ENCODE measurements around the gene JARID2. TPM values are rescaled to one million over a fixed set of nuclear protein-coding genes. Genes with fewer than 3 reads are reported as not detected.

The JARID2 gene
- total RNA-seq, 1 experiment from 2014 or later = 180 TPM

DNA sequence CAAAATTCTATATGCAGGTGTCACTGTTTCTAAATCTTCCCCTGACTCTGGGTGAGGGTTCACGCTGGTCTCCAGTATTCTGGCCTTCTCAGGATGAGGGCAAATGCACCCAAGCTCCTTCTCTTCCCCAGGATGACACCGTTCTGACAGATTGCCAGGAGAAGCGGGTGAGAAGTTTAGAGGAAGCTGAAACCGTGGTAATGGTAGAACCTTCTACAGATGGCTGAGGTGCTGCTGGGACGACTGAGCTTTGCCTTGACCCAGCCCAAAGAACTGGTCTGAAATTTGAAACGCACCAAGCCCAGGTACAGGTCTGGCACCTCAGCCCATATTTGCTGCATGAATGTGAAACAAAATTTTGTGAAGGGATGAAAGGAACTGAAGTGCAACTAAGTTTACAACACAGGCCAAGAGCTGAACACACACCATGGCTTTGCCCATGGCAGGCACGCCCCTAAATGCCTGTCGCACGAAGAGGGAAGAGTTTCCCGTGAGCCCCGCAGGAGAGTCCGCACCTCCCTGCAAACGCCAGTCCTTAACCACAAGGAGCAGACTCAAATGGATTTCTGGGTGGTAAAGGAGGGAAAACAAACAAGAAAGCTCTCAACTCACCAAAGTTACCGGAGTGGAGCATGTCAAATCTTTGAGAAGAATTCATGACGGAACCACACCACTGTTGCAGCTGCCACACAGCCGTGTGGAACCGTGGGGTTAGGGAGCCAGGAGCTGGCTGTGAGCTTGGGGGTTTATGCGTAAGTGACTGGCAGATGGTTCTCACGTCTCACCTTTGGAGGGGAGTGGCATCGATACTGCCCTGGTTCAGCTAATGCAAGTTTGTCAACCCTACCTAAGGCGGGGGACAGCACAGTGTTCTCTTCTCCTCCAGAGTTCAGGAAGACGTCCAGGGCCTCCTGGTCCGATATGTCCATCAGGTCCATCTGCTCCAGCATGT, 278.1 kb downstream of the JARID2 start:
- no peak overlapping the region for H3K4me3 Mint-ChIP-seq
- DNase-seq (ENCODE audit: low spot score) (no peak), ATAC-seq (peak; percentile 8; the same call in 1 of the 2 replicates)
- ChIA-PET POLR2A (interaction anchor here (0.6 to 1.6 kb wide), 2 partner anchors 11 to 137 kb away, joined by 3 read pairs; no protein-coding TSS in a partner anchor), CTCF (interaction anchor here (0.6 to 1.8 kb wide), 2 partner anchors 99 to 292 kb away, joined by 3 to 6 read pairs; no protein-coding TSS in a partner anchor)
- TF ChIP-seq E2F5 (CRISPR knock-in tag; IDR thresholded peaks at IDR 0.05) = no peak
- TF ChIP-seq SMAD3 (CRISPR knock-in tag; IDR thresholded peaks at IDR 0.05; ENCODE audit: borderline replicate concordance) = 0 out of 2 replicates have a peak, but pooled peaks have one; percentile 18
- peaks cover 35% of the 10 kb centered on the region for H3K4me1 Mint-ChIP-seq
- H3K9me3 Mint-ChIP-seq = peaks cover 43% of the 10 kb centered on the region
- peak overlapping the region; percentile 38 for H3K27ac Mint-ChIP-seq
- H3K36me3 Mint-ChIP-seq = peaks cover 88% of the 10 kb centered on the region
- no peaks in the 10 kb centered on the region; the same call in 1 of the 2 replicates for H3K27me3 Mint-ChIP-seq (ENCODE audit: low read depth)

DNA sequence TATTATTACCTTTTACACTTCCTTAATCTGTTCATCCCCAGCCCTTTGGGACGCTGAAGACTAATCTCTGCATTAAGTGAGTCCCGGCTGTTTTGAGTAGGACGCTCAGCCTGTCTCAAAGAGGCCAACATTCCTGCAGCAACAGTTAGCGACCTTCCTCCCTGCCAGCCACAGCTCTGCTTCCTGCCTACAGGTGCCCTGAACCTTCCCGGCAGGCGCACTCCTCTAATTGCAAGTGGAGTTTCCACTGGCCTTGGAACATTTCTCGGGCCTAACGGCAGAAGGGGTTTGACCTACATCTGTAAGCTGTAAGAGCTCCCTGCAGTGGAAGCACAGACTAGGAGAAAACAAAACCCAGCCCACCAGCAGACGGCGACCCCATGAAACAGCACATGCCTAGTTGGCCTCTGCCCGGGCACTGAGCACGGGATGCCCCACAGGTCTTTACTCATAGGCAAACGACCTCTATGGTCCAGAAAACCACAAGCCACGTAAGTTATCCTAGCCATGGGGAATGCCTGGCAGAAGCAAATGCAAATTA, 279.1 kb downstream of the JARID2 start:
- ChIA-PET CTCF (interaction anchor here (1.8 kb wide), 1 partner anchor 98 kb away, joined by 6 read pairs; no protein-coding TSS in a partner anchor), POLR2A (no interaction called here)
- DNase-seq (ENCODE audit: low spot score) (no peak), ATAC-seq (peak; percentile 4; the same call in 1 of the 2 replicates)
- Mint-ChIP-seq H3K27me3 (ENCODE audit: low read depth) (no peaks in the 10 kb centered on the region; the same call in 1 of the 2 replicates), H3K4me3 (no peak overlapping the region), H3K36me3 (peaks cover 84% of the 10 kb centered on the region), H3K4me1 (peaks cover 33% of the 10 kb centered on the region), H3K27ac (peak overlapping the region; percentile 44; the same call in 1 of the 2 replicates), H3K9me3 (peaks cover 43% of the 10 kb centered on the region)
- TF ChIP-seq NR2C2 (CRISPR knock-in tag; IDR thresholded peaks at IDR 0.05) = 0 out of 2 replicates have a peak, but pooled peaks have one; percentile 31
- TF ChIP-seq FOXK1 (CRISPR knock-in tag; IDR thresholded peaks at IDR 0.05) = no peak
- no peak for TF ChIP-seq SMAD4 (CRISPR knock-in tag; IDR thresholded peaks at IDR 0.05)
- 0 out of 2 replicates have a peak, but pooled peaks have one; percentile 26 for TF ChIP-seq ARID4B (CRISPR knock-in tag; IDR thresholded peaks at IDR 0.05; ENCODE audit: borderline replicate concordance)

GRCh38 chr6:15526212-15526701, 280.4 kb downstream of the JARID2 start:
- peaks cover 84% of the 10 kb centered on the region for H3K36me3 Mint-ChIP-seq
- DNase-seq (ENCODE audit: low spot score) (no peak), ATAC-seq (no peak)
- H3K4me3 Mint-ChIP-seq = no peak overlapping the region
- H3K27me3 Mint-ChIP-seq (ENCODE audit: low read depth) = no peaks in the 10 kb centered on the region; the same call in 1 of the 2 replicates
- no peak overlapping the region for H3K27ac Mint-ChIP-seq
- H3K9me3 Mint-ChIP-seq = peaks cover 50% of the 10 kb centered on the region
- peaks cover 30% of the 10 kb centered on the region for H3K4me1 Mint-ChIP-seq
- TF ChIP-seq ZNF263 (CRISPR knock-in tag; IDR thresholded peaks at IDR 0.05; ENCODE audit: low read depth) (no peak), PRDM15 (CRISPR knock-in tag; IDR thresholded peaks at IDR 0.05) (peak; percentile 83)
- ChIA-PET CTCF (no interaction called here), POLR2A (no interaction called here)

Data from WTC11 (cell line).